Measurements from ENCODE around the gene GNAI1.

GNAI1 gene

GRCh38 chr7:80159802-80160201, 25.2 kb downstream of the GNAI1 start:
- no peak for DNase-seq (ENCODE audit: low read depth)

- DNase-seq (ENCODE audit: low read depth), result no peak
These were observed 26.8 kb downstream of the GNAI1 start for GRCh38 chr7:80161466-80161865.

- DNase-seq (ENCODE audit: low read depth), result no peak
These were observed 30.5 kb downstream of the GNAI1 start for GRCh38 chr7:80165177-80165576.

- DNase-seq (ENCODE audit: low read depth), result no peak
These were observed 35.8 kb downstream of the GNAI1 start for GRCh38 chr7:80170445-80170844.

- no peak for DNase-seq (ENCODE audit: low read depth)
These were observed 37.8 kb downstream of the GNAI1 start for GRCh38 chr7:80172387-80172786.

- DNase-seq (ENCODE audit: low read depth), result no peak
These were observed 41.1 kb downstream of the GNAI1 start for GRCh38 chr7:80175744-80176143.

- DNase-seq (ENCODE audit: low read depth), result no peak
These were observed 46.8 kb downstream of the GNAI1 start for GRCh38 chr7:80181411-80181810.

- no peak for DNase-seq (ENCODE audit: low read depth)
These were observed 48.1 kb downstream of the GNAI1 start for GRCh38 chr7:80182630-80183276.

GRCh38 chr7:80183351-80183750, 48.7 kb downstream of the GNAI1 start:
- DNase-seq (ENCODE audit: low read depth), result no peak

- DNase-seq (ENCODE audit: low read depth), result no peak
These were observed 49.5 kb downstream of the GNAI1 start for GRCh38 chr7:80183900-80184685.

- DNase-seq (ENCODE audit: low read depth), result no peak
These were observed 50.1 kb downstream of the GNAI1 start for GRCh38 chr7:80184693-80185092.

GRCh38 chr7:80185571-80185970, 50.9 kb downstream of the GNAI1 start:
- no peak for DNase-seq (ENCODE audit: low read depth)

- no peak for DNase-seq (ENCODE audit: low read depth)
These were observed 52.1 kb downstream of the GNAI1 start for GRCh38 chr7:80186721-80187120.

GRCh38 chr7:80187279-80187678, 52.6 kb downstream of the GNAI1 start:
- no peak for DNase-seq (ENCODE audit: low read depth)

- no peak for DNase-seq (ENCODE audit: low read depth)
These were observed 53.1 kb downstream of the GNAI1 start for GRCh38 chr7:80187727-80188126.

- DNase-seq (ENCODE audit: low read depth), result no peak
These were observed 55.0 kb downstream of the GNAI1 start for GRCh38 chr7:80189638-80190037.

- no peak for DNase-seq (ENCODE audit: low read depth)
These were observed 63.0 kb downstream of the GNAI1 start for GRCh38 chr7:80197627-80198026.

GRCh38 chr7:80199051-80199450, 64.4 kb downstream of the GNAI1 start:
- DNase-seq (ENCODE audit: low read depth), result no peak

- DNase-seq (ENCODE audit: low read depth), result no peak
These were observed 69.8 kb downstream of the GNAI1 start for GRCh38 chr7:80204454-80204853.

GRCh38 chr7:80204919-80205318, 70.3 kb downstream of the GNAI1 start:
- no peak for DNase-seq (ENCODE audit: low read depth)

GRCh38 chr7:80206763-80207162, 72.1 kb downstream of the GNAI1 start:
- no peak for DNase-seq (ENCODE audit: low read depth)

GRCh38 chr7:80207501-80207900, 72.9 kb downstream of the GNAI1 start:
- DNase-seq (ENCODE audit: low read depth), result no peak

GRCh38 chr7:80208700-80209099, 74.1 kb downstream of the GNAI1 start:
- no peak for DNase-seq (ENCODE audit: low read depth)

GRCh38 chr7:80210400-80210799, 75.8 kb downstream of the GNAI1 start:
- DNase-seq (ENCODE audit: low read depth), result no peak

Measured in stimulated activated CD8-positive, alpha-beta memory T cell treated with anti-CD3 and anti-CD28 coated beads, Interleukin-15, amount 100 ng/mL, for 24 hours (primary cell).